ENCODE measurements around the gene B4GALNT1. TPM values are rescaled to one million over a fixed set of nuclear protein-coding genes. Genes with fewer than 3 reads are reported as not detected.
"Not testable (repeated sequence)": the region's sequence is repeated elsewhere in the genome, so short reads cannot be mapped to it uniquely, and the experiment has no call there.

Gene B4GALNT1
- total RNA-seq, 1 donor from 2014 or later: 1.7 TPM

DNA sequence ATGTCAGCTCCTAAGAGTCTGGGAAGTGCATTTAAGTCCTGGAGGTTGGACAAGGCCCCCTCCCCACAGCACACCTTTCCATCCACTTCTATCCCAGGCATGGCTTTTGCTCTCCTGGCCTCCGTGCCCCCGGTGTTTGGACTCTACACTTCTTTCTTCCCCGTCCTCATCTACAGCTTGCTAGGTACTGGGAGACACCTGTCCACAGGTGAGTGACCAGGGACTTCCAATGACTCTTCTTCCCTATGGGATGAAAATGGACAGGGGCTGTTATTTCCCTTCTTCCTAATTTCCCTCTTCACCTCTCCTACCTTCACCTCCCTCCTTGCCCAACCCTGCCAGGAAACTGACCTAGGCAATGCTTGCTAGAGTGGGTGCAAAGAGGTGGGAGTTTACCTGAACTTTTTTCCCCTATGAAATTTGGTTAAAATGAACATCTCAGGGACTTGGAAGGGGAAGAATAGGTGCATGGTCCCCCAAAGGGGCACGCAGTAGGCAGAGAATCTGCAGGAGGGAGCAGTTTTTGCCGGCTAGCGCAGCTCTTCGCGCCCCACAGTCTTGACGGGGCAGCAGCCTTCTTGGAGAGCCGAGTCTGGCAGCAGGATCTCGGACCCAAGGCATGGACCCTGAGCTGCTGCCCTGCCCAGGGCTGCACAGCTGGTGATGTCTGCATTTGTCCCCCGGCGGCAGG is 12.6 kb downstream of the B4GALNT1 start:
- DNase-seq: no peak

DNA sequence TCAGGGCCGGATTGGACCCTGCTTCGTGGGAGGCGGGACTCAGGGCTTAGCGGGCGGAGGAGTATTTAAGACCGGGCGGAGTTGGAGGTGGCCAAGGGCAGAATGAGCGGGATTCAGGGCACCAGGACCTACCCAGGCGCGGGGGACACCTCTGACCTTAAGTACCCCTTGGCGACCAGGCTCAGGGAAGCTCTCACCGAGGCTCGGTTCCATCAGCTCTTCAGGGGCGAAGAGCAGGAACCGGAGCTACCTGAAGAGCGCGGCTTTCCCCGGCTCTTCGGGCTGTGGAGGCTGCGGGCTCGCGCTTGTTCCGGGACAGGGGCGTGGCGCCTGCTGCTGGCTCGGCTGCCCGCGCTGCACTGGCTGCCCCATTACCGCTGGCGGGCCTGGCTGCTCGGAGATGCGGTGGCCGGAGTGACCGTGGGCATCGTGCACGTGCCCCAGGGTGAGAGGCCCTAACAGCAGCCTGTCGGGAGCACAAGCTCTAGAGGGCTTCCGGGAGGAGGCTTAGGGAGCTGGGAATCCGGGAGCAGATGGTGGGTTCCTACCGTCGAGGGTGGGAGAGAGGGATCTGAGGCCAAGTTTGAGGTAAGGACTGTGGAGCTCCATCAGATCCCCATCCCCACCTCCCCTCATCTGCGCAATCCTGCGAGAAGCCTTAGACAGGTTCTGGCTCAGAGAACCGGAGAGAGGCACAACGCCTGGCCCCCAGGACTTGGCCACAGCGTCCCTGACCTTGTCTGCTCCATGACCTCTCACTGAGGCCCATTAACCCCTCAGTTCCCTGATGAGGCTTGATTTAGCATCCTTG is 13.4 kb downstream of the B4GALNT1 start:
- no peak for DNase-seq

DNA sequence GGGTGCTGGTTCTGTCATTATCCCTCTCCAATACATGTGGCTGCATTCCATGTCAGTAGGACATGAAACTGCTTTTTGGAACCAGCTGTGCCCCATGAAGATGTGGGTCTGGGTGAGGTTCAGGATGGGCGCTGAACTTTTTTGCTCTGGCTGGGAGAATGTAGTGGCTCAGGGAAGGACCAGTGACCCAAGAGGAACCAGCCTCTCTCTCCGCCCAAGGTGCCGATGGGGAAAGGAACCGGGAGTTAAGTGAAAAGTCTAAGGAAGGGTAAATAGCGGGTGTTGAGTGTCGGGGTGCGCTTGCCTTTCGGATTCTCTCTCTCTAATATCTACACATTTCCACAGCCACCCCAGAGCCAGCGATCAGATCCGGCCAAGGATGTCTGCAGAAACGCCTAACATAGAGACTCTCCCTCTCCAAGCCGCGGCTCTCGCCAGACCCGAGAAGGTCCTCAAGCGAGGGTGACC is 14.0 kb downstream of the B4GALNT1 start:
- DNase-seq: no peak

DNA sequence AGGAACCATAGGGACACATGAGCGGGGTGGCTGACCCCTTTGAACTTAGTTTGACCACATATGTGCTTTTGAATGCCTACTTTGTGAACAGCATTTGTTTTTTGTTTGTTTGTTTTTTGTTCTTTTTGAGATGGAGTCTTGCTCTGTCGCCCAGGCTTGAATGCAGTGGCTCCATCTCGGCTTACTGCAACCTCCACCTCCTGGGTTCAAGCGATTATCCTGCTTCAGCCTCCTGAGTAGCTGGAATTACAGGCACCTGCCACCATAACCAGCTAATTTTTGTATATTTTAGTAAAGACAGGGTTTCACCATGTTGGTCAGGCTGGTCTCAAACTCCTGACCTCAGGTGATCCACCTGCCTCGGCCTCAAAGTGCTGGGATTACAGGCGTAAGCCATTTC is 14.6 kb downstream of the B4GALNT1 start:
- DNase-seq: not testable (repeated sequence)

DNA sequence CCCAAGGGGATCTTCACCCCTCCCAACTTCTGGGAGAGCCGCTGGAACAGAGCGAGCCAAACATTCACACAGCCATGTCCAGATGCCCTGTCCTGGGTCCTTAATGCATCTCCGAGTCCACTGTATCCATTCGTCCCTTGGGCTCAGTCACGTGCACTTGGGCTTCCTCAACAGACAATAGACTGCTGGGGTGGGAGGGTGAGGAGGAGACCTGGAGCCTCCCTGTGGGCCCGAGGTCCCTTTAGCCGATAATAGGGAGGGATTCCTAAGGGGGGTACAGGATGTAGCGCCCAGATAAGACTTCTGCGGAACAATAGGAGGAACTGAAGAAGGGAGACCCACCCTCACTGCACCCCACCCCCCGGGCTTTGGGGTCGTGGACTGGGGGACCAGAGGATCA is 15.1 kb downstream of the B4GALNT1 start:
- DNase-seq: no peak

DNA sequence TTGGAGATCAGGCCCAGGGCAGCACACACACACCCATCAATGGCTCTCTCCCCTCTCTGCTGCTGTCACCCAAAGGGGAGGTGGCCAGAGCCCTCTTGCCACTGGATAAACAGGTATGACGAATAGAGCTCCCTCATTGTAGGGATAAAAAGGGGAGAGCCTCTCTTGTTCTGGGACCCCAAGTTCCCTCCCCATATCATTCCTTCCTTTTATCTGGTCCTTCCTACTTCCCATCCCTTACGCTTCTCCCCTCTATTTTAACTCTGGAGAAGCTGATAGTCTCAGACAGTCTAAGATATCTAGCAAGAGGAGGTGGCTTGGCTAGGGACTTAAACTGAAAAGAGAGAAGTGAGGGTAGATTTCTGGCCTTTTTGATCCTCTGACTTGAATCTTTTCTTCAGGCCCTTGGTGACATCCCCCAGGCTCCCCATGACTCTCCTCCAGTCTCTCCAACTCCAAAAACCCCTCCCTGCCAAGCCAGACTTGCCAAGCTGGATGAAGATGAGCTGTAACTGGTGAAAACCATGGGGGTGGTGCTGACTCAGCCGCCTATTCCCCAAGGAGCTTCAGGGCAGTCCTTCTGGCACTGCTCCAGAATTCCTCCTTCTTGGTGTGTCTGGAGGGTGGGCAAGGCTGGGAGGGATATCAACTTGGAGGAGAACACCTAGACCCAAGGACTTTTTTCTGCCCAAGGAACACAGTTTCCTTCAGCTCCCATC is 16.5 kb downstream of the B4GALNT1 start:
- DNase-seq: no peak

DNA sequence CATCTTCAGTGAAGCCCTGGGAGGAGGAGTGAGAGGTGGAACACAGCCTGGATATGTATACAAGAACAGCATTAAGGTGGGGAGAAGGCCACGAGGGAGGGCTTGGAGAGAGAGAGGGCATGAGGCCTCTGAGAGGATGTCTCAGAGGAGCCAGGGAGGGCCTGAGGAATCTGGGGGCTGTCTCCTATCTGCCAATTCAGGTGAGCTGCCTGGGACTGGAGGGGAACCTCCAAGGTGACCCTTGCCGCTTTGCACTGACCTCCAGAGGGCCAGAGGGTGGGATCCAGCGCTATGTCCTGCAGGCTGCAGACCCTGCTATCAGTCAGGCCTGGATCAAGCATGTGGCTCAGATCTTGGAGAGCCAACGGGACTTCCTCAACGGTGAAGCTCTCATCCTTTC is 17.4 kb downstream of the B4GALNT1 start:
- no peak for DNase-seq

DNA sequence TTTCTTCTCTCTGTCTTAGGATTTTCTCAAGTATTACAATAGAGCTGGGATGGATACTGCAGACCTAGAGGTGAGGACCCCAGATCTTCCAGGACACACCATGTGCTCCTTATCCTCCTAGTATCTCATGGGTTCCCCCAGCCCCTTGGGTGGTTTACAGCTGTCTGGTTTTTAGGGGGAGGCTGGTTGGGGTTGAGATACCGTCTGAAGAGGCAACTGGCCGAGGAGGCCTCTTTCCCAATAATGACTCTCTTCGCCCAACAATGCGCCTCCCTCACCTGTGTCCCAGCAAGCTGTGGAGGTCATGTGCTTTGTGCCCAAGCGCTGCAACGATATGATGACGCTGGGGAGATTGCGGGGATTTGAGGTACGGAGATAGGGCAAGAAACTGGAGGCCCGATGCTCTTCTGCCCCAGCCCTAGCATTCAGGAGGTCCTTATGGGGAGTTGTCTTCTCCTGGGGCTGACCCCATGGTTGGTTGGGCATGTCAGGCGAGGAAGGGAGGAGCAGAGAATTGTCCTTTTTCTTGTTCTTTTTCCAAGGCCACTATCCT is 18.0 kb downstream of the B4GALNT1 start:
- no peak for DNase-seq

DNA sequence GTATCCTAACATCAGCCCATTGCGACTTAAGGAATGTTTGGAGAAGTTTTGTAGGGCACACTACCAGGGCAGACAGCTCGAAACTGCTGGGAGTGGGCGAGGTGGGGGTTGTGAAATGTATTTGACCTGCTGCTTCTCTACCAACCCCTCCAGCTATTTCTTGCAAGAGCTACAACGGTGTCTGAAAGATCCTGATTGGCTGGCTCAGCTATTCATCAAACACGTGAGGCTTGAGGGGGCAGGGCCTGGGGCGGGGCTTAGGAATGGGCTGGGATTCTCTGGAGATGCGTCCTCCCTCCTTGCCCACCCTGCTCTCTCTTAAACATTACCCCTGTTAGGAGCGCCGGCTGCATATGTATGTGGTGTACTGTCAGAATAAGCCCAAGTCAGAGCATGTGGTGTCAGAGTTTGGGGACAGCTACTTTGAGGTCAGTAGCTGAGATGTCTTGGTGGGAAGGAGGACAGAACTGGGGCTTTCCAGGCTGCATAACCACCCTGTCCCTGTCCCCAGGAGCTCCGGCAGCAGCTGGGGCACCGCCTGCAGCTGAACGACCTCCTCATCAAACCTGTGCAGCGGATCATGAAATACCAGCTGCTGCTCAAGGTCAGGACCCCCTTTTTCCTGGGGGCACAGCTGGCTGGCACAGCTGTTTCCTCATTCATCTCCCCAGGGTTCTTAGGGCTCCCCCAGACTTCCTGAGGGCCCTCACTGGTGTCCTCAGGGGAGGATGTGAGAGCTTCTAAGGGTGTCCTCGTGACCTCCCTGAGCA is 18.6 kb downstream of the B4GALNT1 start:
- no peak for DNase-seq

DNA sequence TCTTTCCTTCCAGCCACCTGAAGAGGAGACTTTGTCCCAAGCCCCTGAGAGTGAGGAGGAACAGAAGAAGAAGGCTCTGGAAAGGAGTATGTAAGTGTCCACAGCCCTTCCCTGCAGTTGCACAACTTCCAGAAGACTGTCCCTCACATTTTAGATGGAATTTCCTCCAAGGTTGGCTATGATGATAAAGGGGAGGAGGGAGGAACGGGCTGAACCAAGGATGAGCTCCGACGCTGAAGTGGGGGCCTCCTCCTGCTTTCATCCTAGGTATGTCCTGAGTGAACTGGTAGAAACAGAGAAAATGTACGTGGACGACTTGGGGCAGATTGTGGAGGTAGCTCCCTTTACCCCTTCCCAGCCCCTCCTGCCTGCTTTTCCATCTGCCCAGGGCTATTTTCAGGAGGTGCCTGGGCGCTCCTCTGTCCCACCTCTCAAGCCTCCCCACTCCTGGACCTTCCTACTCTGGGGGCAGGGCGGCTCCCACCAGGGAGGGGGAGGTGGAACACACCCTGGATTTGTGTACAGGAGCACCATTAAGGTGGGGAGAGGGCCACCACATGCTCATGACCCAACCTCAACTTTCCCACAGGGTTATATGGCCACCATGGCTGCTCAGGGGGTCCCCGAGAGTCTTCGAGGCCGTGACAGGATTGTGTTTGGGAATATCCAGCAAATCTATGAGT is 19.4 kb downstream of the B4GALNT1 start:
- no peak for DNase-seq

DNA sequence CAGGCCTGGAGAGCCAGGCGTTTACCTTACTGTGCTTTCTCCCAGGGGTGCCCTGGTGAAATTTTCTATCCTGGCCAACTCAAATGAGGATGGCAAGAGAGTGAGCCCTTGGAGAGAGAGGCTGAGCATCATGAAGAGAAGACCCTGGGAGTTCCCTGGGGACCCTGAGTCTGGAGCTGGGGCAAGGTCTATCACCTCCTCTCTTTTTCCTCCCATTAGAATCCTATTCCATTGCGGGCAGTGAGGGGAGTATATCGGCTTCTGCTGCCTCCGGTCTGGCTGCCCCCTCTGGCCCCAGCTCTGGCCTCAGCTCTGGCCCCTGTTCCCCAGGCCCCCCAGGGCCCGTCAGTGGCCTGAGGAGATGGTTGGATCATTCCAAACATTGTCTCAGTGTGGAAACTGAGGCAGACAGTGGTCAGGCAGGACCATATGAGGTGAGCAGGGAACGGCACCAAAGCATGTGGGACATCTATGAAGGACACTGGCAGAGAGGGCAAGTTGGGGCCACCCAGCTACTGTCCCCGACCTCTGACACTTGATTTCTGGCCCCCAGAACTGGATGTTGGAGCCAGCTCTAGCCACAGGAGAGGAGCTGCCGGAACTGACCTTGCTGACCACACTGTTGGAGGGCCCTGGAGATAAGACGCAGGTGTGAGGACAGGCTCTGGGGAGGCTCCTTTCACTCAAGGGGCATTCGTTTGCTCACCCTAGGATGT is 20.1 kb downstream of the B4GALNT1 start:
- no peak for DNase-seq

DNA sequence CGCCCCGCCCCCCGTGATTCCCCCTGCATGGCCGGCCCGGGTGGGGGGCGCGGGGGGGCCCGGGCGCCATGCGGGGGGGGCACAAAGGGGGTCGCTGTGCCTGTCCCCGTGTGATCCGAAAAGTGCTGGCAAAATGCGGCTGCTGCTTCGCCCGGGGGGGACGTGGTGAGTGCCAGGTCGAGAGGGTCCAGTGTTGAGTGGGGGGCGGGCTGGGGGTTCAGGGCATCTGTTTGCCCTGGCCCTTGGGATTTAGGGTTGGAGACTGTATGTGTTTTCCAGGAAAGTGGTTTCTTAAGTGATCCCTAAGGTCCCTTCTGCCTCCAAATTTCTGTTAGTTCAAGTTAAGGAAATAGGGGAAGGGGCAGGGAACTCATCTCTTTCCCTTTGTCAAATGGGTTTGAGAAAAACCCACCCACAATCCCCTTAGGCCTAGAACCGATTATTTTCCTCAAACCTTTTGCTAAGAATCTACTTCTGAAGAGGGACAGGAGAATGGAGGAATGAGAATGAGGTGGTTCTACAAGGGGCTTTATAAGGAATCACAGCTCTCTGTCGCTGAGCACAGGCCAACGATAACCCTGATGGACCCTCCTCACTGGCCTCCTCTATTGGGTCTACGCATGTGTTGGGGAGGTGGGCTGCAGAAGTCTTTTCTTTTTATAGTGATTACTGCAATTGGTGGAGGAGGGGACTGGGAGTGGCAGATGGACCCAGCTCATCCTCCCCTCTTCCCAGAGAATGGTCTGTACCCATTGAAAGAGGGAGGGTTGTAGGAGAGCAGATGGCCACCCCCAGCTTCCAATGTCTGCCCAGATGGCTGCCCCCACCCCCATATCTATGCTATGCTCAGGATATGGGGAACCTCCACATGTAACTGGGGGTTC is 20.9 kb downstream of the B4GALNT1 start:
- no peak for DNase-seq

DNA sequence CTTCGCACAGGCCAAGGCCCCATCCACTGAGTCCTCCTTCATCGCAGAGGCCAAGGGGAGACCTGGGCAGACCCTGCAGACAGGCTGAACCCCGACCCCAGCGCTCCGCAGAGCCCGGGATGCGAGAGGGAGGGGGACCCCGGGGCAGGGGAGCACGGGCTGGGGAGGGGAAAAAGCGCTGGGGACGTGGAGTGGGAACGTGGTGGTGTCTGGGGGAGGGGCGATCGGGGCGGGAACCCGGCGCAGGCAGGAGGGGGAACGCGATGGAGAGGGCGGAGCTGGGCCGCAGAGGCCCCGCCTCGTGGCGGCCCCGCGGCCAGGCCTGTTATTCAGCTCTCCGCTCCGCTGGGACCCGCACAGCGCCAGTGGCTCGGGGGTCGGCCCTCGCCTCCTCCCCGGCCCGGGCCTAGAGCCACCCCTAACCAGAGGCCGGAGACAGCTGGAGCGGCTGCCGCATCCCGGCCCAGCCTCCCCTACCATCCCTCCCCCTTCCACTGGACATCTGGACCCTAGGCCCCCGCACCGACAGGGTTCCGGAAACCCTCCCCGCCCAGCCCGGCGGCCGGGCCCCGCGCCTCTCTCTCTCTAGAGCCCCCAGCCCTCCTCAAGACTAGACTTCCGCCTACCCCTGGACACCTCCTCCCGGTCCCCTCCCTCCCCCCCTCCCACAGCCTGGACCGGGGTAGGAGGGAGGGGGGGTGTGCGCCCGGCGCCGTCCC is 21.7 kb downstream of the B4GALNT1 start, which contains the start of gene ARHGEF25:
Gene ARHGEF25 (plus strand): TSS at position 328 of the 719 bp plus-strand sequence. CDS start 460 bp downstream, outside the sequence.
- DNase-seq: peak; percentile 79

DNA sequence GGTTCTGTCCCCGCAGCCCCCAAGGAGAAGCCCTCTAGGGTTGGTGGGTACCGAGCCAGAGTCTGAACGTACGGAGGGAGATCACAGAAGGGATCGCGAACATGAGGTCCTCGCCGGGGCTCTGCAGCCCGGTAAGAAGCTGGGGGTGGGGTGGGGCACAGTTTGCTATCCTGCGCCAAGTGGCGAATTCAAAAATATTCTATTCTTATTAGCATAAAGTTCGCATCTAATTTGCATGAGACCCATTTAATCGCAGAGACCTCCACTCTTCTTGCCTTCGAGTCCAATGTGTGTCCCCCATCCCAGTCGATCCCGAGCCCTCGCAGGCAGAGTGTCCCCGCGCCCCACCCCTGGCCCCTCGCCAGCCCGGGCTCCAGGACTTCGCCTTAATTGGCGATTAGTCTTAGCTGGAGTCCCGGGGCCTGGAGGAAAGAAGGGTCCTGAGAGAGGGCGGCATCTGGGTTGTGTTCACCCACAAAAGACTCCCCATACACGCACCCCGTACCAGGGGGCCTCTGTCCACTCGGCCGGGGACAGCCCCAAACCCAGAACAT is 22.4 kb downstream of the B4GALNT1 start:
- no peak for DNase-seq

DNA sequence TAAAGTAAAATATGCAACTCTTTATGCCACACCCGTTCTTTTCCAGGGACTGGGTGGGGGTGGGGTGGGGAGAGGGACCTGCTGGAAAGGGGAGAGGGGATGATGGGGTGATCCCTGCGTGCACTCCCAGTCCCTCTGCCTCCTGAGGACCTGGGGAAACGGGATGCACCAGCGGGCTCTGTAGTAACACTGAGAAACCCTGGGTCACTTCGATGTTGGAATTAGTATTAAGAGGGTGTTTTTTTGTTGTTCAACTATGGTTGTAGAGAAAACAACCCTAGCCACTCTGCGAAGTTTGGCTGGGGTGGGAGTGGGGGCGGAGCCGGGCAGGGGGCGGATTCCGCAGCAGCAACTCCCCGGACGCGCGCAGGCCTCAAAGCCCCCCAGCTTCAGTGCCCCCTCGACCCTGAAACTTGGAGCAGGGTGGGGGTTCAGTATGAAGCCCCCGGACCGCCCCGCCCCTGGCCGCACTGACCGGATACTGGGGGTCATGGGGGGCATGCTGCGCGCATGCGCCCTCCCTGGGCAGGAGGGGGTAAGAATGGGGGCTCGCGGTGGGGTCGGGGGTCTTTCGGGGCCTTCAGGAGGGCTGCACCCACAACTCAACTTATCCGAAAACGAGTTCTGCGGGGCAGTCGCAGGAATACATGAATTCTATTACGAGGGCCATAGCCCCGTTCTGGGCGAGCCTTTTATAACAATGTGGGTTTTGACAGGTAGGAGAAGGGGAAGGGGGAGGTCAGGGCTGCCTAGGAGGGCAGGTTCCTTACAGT is 23.0 kb downstream of the B4GALNT1 start:
- peak; percentile 9 for DNase-seq

DNA sequence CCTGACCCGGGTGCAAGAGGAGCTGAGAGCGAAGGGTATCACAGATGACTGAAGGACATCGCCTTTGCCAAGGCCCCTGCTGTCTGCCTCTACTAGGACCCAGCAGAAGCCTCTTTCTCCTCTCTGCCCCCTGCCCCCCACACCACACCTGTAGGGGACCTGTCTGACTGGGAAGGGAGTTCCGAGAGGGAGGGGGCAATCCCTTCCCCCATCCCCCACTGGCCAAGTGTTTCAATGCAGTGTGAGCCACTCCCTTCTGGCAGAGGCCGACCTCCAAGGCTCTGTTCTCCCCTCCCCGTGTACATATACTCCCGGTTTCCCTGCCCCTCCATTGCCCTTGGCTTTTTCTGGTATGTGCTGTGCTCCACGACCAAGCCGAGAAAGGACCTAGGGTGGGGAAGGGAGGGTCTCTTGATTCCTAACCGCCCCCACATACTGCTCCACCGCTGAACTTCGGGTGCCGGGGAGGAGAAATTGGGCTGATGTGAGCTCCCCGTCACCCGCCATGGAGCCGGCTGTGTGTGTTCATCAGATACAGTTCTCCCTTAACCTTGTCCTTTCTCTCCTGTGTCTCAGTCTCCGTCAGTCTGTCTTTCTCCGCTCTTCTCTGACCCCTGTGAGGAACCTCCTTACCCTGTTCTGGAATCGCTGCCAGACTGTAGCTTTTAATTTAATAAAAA is 23.8 kb downstream of the B4GALNT1 start:
- no peak for DNase-seq
